Stimulated activated CD4-positive, alpha-beta T cell treated with anti-CD3 and anti-CD28 coated beads, TNF-alpha, amount 100 ng/mL, for 4 hours (primary cell): ENCODE data around the gene KLHL8.
"Not testable (repeated sequence)": the region's sequence is repeated elsewhere in the genome, so short reads cannot be mapped to it uniquely, and the experiment has no call there.

ENCODE experiments used
- DNase-seq, 3 experiments: peaks; one replicate each; pipeline ENCODE4 v3.0.0-alpha.2; 2020; ENCODE audit warnings: low read depth in 3 of 3

The KLHL8 gene

GRCh38 chr4:87179751-87180150 is 40.7 kb downstream of the KLHL8 start:
- no peak for DNase-seq

GRCh38 chr4:87174672-87175071 is 45.7 kb downstream of the KLHL8 start:
- no peak for DNase-seq

GRCh38 chr4:87171944-87172343 is 48.5 kb downstream of the KLHL8 start:
- no peak for DNase-seq

GRCh38 chr4:87166296-87166854 is 54.0 kb downstream of the KLHL8 start:
- no peak for DNase-seq

GRCh38 chr4:87165892-87166291 is 54.5 kb downstream of the KLHL8 start:
- DNase-seq, result no peak

- DNase-seq, result no peak
Observed at GRCh38 chr4:87153078-87153870, 67.1 kb downstream of the KLHL8 start.

GRCh38 chr4:87152310-87153041 is 67.9 kb downstream of the KLHL8 start:
- no peak for DNase-seq

GRCh38 chr4:87151730-87152129 is 68.7 kb downstream of the KLHL8 start:
- no peak for DNase-seq

GRCh38 chr4:87150498-87151261 is 69.7 kb downstream of the KLHL8 start:
- peak in 1 of 3 experiments; percentile 29 for DNase-seq

GRCh38 chr4:87147116-87147515 is 73.3 kb downstream of the KLHL8 start:
- no peak for DNase-seq

GRCh38 chr4:87145934-87146333 is 74.5 kb downstream of the KLHL8 start:
- not testable (repeated sequence) for DNase-seq

GRCh38 chr4:87144356-87144755 is 76.1 kb downstream of the KLHL8 start:
- DNase-seq, result no peak

GRCh38 chr4:87141428-87141827 is 79.0 kb downstream of the KLHL8 start:
- DNase-seq, result no peak

GRCh38 chr4:87134122-87134521 is 86.3 kb downstream of the KLHL8 start:
- no peak for DNase-seq

GRCh38 chr4:87133183-87133582 is 87.2 kb downstream of the KLHL8 start:
- DNase-seq, result no peak

GRCh38 chr4:87132035-87132434 is 88.4 kb downstream of the KLHL8 start:
- DNase-seq, result no peak

- DNase-seq, result no peak
Observed at GRCh38 chr4:87130985-87131703, 89.3 kb downstream of the KLHL8 start.

GRCh38 chr4:87129681-87130080 is 90.7 kb downstream of the KLHL8 start:
- no peak for DNase-seq

- DNase-seq, result no peak
Observed at GRCh38 chr4:87128006-87128705, 92.3 kb downstream of the KLHL8 start.

GRCh38 chr4:87126056-87126455 is 94.4 kb downstream of the KLHL8 start:
- no peak for DNase-seq

- no peak for DNase-seq
Observed at GRCh38 chr4:87122252-87122651, 98.2 kb downstream of the KLHL8 start.
